Rectal smooth muscle tissue (tissue), 1 donor: ENCODE results near the gene ABHD12.

Experiments used
- H3K27ac ChIP-seq: one replicate; pipeline ENCODE4 v1.7.0; 2013; ENCODE audit warnings: low read depth, low read length, inconsistent platforms
- H3K27me3 ChIP-seq: one replicate; pipeline ENCODE4 v1.7.0; 2013; ENCODE audit warnings: low read length; ENCODE audit not compliant: control insufficient read depth, insufficient read depth
- H3K36me3 ChIP-seq: one replicate; pipeline ENCODE4 v1.7.0; 2013; ENCODE audit warnings: low read length; ENCODE audit not compliant: control insufficient read depth, insufficient read depth
- H3K4me1 ChIP-seq: one replicate; pipeline ENCODE4 v1.7.0; 2013; ENCODE audit warnings: low read length; ENCODE audit not compliant: control insufficient read depth, insufficient read depth
- H3K4me3 ChIP-seq: one replicate; pipeline ENCODE4 v1.7.0; 2013; ENCODE audit warnings: low read length
- H3K9ac ChIP-seq: one replicate; pipeline ENCODE4 v1.7.0; 2013; ENCODE audit warnings: low read length

Gene ABHD12

GRCh38 chr20:25302596-25302995, 88.0 kb downstream of the ABHD12 start:
- no peak overlapping the region for H3K4me3 ChIP-seq
- no peak overlapping the region for H3K27ac ChIP-seq
- no peaks in the 10 kb centered on the region for H3K4me1 ChIP-seq
- H3K27me3 ChIP-seq, result no peaks in the 10 kb centered on the region
- peaks cover 3% of the 10 kb centered on the region for H3K36me3 ChIP-seq
- H3K9ac ChIP-seq, result no peak overlapping the region

- Histone ChIP-seq H3K27me3 (no peaks in the 10 kb centered on the region), H3K27ac (peak overlapping the region; percentile 40), H3K4me1 (no peaks in the 10 kb centered on the region), H3K9ac (no peak overlapping the region), H3K4me3 (no peak overlapping the region), H3K36me3 (peaks cover 13% of the 10 kb centered on the region)
These were observed 89.2 kb downstream of the ABHD12 start for GRCh38 chr20:25301357-25301920.

GRCh38 chr20:25300496-25301170, 90.0 kb downstream of the ABHD12 start:
- peak overlapping the region; percentile 33 for H3K27ac ChIP-seq
- peaks cover 4% of the 10 kb centered on the region for H3K4me1 ChIP-seq
- H3K4me3 ChIP-seq, result no peak overlapping the region
- no peaks in the 10 kb centered on the region for H3K27me3 ChIP-seq
- H3K9ac ChIP-seq, result no peak overlapping the region
- H3K36me3 ChIP-seq, result peaks cover 13% of the 10 kb centered on the region

GRCh38 chr20:25299806-25300205, 90.8 kb downstream of the ABHD12 start:
- Histone ChIP-seq H3K36me3 (peaks cover 13% of the 10 kb centered on the region), H3K27me3 (no peaks in the 10 kb centered on the region), H3K27ac (no peak overlapping the region), H3K4me3 (no peak overlapping the region), H3K9ac (no peak overlapping the region), H3K4me1 (peaks cover 6% of the 10 kb centered on the region)

- H3K27me3 ChIP-seq, result no peaks in the 10 kb centered on the region
- peaks cover 10% of the 10 kb centered on the region for H3K36me3 ChIP-seq
- H3K9ac ChIP-seq, result no peak overlapping the region
- peak overlapping the region; percentile 18 for H3K27ac ChIP-seq
- peaks cover 6% of the 10 kb centered on the region for H3K4me1 ChIP-seq
- H3K4me3 ChIP-seq, result no peak overlapping the region
These were observed 93.3 kb downstream of the ABHD12 start for GRCh38 chr20:25297141-25297905.

- H3K4me1 ChIP-seq, result peaks cover 6% of the 10 kb centered on the region
- no peak overlapping the region for H3K27ac ChIP-seq
- H3K4me3 ChIP-seq, result no peak overlapping the region
- H3K36me3 ChIP-seq, result peaks cover 13% of the 10 kb centered on the region
- no peaks in the 10 kb centered on the region for H3K27me3 ChIP-seq
- H3K9ac ChIP-seq, result no peak overlapping the region
These were observed 94.2 kb downstream of the ABHD12 start for GRCh38 chr20:25296094-25297093.

GRCh38 chr20:25295386-25296093, 95.1 kb downstream of the ABHD12 start:
- Histone ChIP-seq H3K9ac (no peak overlapping the region), H3K4me1 (peaks cover 6% of the 10 kb centered on the region), H3K4me3 (no peak overlapping the region), H3K27ac (peak overlapping the region; percentile 21), H3K36me3 (peaks cover 19% of the 10 kb centered on the region), H3K27me3 (no peaks in the 10 kb centered on the region)

GRCh38 chr20:25294459-25295385, 95.9 kb downstream of the ABHD12 start:
- no peaks in the 10 kb centered on the region for H3K27me3 ChIP-seq
- peaks cover 6% of the 10 kb centered on the region for H3K4me1 ChIP-seq
- peak overlapping the region; percentile 21 for H3K27ac ChIP-seq
- no peak overlapping the region for H3K9ac ChIP-seq
- H3K36me3 ChIP-seq, result peaks cover 26% of the 10 kb centered on the region
- H3K4me3 ChIP-seq, result no peak overlapping the region

- Histone ChIP-seq H3K27me3 (no peaks in the 10 kb centered on the region), H3K36me3 (peaks cover 30% of the 10 kb centered on the region), H3K4me3 (no peak overlapping the region), H3K27ac (no peak overlapping the region), H3K9ac (no peak overlapping the region), H3K4me1 (peaks cover 6% of the 10 kb centered on the region)
These were observed 96.7 kb downstream of the ABHD12 start for GRCh38 chr20:25293910-25294458.

GRCh38 chr20:25293507-25293906, 97.1 kb downstream of the ABHD12 start:
- H3K4me3 ChIP-seq, result no peak overlapping the region
- no peak overlapping the region for H3K27ac ChIP-seq
- H3K9ac ChIP-seq, result no peak overlapping the region
- peaks cover 6% of the 10 kb centered on the region for H3K4me1 ChIP-seq
- no peaks in the 10 kb centered on the region for H3K27me3 ChIP-seq
- H3K36me3 ChIP-seq, result peaks cover 33% of the 10 kb centered on the region
